ENCODE measurements around the gene KRT38.

- no peak for TF ChIP-seq CTCF (IDR thresholded peaks at IDR 0.05; ENCODE audit: borderline replicate concordance, extremely low read depth, low read length, poor library complexity, severe bottlenecking)
- TF ChIP-seq EZH2 (IDR thresholded peaks at IDR 0.05; ENCODE audit: borderline replicate concordance, low read depth, low read length, severe bottlenecking) = no peak
These were observed 37.3 kb downstream of the KRT38 start for GRCh38 chr17:41403404-41404023.

All from DND-41 (cell line).